Hematopoietic multipotent progenitor cell treated with erythropoietin and hydrocortisone succinate and interleukin-3 and kit ligand, for 6 days (in vitro differentiated cells): Measurements from ENCODE around the gene WDR90.

Experiments used
- DNase-seq: peaks from one replicate; pipeline ENCODE4 v3.0.0-alpha.2; 2015

Gene WDR90

DNA sequence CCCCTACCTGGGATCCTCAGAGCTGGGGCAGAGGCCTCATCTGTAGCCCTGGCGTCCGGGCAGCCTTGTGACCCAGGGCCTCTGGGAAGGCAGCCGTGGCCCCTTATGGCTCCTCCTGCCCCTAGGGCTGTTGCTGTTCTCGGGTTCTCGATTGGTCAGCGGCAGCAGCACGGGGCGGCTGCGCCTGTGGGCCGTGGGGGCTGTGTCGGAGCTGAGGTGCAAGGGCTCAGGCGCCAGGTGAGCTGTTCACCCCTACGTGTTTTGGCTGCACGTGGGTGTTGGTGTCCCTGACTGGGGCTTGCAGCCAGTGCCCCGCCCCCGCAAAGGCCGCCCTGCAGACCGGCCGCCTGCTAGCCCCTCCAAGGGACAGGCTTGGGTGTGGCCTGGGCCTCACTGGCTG is 12.9 kb downstream of the WDR90 start:
- no peak for DNase-seq

DNA sequence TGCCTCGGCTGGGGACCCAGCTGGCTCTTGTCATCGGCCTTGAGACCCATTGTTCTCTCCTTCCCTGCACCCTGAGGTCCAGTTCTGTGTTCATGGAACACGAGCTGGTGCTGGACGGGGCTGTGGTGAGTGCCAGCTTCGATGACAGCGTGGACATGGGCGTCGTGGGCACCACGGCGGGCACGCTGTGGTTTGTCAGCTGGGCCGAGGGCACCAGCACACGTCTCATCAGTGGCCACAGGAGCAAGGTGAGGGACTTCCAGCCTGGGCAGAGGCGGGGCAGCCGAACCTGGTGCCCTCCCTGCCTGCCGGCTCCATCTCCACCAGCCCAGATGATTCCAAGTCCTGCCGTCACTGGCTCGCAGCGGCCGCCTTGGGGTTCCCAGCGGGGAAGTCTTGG is 13.4 kb downstream of the WDR90 start:
- DNase-seq, result no peak

DNA sequence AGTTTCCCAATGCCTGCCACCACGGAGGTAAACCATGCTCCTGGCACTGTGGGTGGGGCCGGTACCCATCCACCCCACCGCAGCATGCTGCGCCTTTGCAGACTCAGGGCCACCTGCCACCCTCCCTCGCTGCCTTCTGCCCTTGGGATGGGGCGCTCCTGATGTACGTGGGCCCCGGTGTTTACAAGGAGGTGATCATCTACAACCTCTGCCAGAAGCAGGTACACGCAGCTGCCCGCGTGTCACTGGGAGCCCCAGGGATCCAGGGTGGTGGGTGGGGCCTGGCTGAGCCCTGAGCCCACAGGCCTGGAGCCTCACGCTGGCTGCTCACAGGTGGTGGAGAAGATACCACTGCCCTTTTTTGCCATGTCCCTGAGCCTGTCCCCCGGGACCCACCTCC is 17.4 kb downstream of the WDR90 start:
- DNase-seq, result no peak

DNA sequence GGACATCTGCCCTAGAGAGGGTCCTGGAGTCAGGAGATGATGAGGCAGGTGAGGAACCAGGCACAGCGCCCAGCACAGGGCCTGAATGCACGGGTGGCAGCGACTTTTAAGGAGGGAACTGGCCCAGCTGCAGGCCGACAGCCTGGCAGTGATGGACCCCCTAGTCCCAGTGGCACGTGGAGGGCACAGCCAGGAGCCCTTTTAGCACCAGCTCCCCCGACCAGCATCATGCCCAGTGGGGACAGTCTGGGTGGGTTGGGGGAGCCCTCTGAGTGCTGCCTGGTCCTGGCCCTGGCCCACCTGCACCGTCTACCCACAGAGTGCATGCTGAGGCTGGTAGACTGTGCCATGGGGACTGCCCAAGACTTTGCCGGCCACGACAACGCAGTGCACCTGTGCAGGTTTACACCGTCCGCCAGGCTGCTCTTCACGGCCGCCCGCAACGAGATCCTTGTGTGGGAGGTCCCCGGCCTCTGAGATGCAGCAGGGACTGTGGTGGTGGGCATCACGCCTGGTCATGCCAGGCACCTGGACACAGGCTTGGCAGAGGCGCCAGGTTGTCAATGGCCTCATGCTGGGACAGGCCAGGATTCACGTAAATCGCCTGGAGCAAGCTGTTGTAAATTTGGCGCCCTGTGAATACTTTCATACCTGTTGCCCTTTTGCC is 18.1 kb downstream of the WDR90 start:
- DNase-seq, result no peak

DNA sequence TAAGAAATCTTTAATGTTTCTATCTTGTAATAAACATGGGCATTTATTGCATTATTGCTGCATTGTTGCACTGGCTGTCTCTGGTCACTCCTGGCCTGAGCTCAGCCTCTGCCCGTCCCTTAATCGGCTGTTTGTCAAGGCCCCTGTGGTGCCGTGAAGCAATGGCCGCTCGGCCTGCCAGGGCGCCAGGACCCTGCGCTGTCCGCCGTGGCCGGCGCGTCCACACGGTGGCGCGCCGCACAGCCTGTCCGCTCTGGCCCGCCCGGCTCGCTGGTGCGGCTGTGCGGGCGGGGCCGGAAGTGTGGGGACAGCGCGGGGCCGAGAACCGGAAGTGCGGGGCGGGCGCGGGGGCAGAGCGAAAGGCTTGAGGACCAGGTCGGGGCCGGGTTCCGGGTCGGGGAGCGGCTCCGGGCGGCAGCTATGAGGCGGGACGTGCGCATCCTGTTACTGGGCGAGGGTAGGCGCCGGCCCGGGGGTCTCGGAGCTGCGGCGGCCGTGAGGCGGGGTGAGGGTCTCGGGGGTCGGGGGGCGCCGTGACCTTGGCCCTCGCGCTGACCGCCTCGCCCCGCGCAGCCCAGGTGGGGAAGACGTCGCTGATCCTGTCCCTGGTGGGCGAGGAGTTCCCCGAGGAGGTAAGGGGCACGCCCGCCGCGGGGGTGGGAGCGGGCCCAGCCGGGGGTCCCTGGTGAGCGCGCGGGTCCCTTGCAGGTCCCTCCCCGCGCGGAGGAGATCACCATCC is 18.8 kb downstream of the WDR90 start, which contains the start of gene RHOT2:
Gene RHOT2, plus strand, starts transcription at position 353 of the 739 bp plus-strand sequence. Its CDS starts 68 bp downstream, at position 421.
- DNase-seq, result peak; percentile 96

DNA sequence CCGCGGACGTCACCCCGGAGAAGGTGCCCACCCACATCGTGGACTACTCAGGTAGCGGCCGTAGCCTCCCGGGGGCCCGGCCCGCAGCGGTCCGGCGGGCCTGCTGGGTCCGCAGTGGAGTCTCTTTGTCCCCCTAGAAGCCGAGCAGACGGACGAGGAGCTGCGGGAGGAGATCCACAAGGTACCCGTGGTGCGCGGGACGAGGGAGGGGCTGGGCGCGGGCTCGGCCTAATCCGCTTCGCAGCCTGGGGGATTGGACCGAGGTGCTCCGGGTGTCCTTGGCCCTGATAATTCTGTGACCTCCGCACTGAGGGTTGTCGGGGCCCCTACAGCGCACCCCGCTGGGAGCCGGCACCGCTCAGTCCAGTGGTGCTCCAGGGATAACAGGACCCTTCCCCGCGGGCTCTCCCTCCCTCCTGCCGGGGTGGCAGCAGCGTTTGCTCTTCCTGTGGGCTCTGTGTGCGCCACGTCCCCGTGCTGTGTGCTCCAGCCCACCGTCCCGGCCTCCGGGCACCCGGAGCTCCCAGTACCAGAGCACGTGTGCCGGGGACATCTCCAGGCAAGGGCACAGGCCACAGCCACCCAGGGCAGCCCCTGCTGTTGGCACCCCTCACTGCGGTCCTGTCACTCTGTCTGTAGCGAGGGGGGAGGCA is 19.5 kb downstream of the WDR90 start:
- DNase-seq, result peak; percentile 49

DNA sequence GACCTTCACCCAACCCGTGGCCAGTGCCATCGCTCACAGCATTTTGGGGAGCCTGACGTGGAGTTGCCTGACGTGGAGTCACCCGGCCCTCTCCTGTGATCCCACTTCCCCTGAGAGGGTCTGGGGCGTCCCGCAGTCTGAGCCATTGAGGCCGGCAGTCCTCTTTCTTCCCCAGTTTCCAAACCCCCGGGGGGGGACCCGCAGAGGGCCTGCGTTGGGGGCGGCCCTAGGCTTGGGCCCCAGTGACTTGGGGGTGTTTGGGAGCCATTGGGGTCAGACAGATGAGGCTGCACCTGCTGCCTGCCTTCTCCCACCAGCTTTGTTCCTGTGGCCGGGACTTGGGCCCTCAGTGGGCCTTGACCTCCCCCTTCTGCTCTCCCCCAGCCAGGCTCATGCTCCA is 20.5 kb downstream of the WDR90 start:
- no peak for DNase-seq

DNA sequence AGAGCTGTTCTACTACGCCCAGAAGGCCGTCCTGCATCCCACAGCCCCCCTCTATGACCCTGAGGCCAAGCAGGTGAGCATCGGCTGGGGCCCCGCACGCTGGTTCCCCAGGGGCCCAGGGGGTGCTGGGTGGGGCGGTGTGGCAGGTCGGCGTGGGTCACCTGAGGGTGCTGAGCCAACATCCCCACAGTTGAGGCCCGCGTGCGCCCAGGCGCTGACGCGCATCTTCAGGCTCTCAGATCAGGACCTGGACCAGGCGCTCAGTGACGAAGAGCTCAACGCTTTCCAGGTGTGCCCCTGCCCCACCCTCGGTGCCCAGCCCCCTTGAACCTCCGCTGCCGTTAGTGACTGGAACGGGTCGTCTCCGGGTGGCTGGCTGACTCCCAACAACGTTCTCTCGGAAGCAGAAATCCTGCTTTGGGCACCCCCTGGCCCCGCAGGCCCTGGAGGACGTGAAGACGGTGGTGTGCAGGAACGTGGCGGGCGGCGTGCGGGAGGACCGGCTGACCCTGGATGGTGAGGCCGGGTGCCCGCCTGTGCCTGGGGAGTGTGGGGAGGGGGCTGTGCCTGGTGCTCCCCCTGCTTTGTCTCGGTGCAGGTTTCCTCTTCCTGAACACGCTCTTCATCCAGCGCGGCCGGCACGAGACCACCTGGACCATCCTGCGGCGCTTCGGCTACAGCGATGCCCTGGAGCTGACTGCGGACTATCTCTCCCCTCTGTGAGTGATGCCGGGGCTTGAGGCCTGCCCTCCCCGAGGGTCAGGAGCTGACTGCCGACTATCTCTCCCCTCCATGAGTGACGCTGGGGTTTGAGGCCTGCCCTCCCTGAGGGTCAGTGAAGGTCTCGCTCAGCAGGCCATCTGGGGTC is 21.6 kb downstream of the WDR90 start:
- no peak for DNase-seq

DNA sequence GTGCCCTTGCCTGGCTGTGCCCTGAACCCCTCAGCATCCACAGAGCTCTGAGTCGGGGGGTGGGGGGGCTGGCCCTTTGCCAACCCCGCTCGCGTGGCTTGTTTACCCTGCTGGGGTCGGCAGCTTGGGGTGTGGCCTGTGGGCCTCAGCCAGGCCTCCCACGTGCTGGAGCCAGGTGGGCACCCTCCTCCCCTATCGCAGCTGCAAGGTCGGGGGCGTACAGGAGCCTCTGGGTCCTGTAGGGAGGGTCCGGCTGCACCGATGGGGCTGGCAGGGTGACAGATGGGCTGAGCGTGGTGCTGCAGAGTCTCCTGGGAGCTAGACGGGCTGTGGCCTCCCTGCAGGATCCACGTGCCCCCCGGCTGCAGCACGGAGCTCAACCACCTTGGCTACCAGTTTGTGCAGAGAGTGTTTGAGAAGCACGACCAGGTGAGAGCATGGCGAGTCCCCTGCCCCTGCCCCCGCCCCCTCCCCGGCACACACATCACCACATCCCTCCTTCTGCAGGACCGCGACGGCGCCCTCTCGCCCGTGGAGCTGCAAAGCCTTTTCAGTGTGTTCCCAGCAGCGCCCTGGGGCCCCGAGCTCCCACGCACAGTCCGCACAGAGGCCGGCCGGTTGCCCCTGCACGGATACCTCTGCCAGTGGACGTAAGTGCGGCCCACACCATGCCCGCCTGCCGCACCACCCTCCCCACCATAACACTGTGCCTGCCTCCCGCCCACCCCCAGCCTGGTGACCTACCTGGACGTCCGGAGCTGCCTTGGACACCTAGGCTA is 22.4 kb downstream of the WDR90 start:
- no peak for DNase-seq

DNA sequence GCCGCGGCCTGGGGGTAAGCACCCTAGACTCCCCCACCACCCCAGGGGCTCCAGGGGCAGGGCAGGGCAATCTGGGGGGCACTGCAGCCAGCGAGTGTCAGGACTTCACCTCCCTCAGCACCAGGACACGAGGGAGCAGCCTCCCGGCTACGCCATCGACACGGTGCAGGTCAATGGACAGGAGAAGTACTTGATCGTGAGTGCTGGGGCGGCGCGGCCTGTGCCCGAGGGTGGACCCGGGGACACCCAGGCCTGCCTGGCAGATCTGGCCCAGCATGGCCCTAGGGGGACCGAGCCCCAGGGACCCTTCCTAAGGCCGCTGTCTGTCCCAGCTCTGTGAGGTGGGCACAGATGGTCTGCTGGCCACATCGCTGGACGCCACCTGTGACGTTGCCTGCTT is 23.2 kb downstream of the WDR90 start:
- DNase-seq, result no peak

DNA sequence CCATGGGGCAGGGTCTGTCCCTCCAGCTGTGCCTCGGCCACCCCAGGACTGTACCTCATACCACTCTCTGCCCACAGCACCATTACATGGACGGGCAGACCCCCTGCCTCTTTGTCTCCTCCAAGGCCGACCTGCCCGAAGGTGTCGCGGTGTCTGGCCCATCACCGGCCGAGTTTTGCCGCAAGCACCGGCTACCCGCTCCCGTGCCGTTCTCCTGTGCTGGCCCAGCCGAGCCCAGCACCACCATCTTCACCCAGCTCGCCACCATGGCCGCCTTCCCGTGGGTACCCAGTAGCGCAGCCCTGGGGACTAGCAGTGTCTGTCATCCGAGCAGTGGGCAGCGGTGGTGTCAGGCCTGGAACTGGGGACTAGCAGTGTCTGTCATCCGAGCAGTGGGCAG is 23.7 kb downstream of the WDR90 start:
- DNase-seq, result no peak

DNA sequence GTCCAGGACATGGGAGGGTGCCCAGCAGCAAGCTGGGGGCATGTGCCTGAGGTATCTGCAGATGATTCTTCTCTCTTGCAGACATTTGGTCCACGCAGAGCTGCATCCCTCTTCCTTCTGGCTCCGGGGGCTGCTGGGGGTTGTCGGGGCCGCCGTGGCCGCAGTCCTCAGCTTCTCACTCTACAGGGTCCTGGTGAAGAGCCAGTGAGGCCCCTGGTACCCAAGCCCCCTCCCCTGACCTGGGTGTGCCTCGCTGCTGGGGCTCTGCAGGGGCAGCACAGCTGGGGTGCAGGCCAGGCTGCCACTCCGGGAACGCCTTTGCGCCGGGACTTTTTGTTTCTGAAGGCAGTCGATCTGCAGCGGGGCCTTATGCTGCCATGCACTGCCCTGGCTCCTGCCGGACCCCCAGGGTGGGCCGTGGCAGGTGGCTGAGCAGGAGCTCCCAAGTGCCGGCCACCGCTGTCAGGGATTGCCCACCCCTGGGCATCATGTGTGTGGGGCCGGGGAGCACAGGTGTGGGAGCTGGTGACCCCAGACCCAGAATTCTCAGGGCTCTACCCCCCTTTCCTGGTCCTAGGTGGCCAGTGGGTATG is 24.3 kb downstream of the WDR90 start:
- DNase-seq, result no peak

DNA sequence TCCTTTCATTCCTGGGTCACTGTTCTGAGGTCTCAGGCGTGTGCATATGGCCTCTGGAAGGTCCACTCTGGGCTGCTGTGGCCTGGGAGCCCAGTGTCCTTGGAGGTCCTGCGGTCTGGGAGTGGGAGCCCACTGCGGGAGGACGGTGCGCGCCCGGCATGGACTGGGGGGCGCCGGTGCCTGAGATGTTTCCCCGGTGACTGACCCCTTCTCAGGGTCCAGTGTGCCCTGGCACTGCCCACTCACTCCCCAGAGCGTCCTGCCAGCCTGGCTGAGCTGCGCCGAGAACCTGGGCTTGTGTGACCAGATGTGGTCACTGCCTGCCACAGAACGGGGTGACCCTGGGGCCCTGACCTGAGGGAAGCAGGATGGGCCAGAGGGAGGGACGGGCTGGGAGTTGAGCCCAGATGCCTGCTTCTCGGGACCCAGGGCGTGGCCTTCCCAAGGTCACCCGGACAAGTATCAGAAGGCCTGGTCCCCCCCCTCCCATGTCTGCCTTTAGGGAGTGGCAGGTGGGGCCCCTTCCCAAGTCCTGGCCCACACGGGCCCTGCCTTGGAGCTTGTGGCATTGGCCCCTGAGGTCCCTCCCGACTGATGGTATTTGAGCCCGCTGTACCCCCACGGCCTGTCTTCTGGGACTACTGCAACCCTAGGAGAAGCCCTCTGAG is 25.2 kb downstream of the WDR90 start:
- no peak for DNase-seq

DNA sequence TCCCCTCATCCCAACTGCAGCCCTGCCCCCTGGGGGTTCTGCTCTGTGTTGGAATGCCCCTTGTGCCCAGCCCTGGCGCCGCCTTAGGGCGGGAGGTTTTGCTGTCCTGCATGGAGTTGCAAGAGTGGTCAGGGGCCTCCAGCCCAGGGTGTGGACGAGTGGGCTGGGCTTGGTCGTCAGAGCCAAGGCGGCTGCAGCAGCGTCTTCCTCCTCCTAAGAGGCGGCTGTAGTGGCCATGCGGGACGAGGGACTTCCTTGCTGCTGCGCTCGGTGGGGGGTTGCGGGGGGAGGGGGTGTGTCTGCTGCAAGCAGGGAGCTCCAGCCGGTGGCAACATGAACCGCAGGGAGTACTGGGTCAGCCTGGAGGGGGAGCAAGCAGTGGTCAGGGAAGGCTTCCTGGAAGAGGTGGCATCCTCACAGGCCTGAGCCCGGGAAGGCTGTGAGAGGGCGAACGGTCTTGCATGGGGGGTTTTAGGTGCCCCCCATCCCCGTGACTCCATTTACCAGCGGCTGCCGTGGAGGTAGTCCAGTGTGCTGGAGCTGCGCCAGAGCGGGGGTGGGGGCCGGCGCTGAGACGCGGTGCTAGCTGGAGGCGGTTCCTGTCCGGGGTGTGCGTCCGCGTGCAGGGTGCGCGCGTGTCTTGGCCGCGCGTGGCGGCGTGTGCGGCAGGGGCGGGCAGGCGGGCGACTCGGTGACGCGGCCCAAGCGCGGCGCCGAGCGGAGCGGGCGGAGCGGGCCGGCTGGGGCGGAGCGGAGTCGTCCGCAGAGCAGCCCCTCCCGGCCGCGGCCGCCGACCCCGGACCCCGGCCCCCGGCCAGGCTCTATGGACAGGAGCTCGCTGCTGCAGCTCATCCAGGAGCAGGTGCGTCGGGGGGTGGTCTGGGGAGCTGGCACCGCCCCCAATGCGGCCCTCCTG is 26.1 kb downstream of the WDR90 start, which contains the start of gene RHBDL1:
Gene RHBDL1, plus strand, starts transcription at position 704 of the 916 bp plus-strand sequence. Its CDS starts 120 bp downstream, at position 824.
- peak; percentile 47 for DNase-seq

DNA sequence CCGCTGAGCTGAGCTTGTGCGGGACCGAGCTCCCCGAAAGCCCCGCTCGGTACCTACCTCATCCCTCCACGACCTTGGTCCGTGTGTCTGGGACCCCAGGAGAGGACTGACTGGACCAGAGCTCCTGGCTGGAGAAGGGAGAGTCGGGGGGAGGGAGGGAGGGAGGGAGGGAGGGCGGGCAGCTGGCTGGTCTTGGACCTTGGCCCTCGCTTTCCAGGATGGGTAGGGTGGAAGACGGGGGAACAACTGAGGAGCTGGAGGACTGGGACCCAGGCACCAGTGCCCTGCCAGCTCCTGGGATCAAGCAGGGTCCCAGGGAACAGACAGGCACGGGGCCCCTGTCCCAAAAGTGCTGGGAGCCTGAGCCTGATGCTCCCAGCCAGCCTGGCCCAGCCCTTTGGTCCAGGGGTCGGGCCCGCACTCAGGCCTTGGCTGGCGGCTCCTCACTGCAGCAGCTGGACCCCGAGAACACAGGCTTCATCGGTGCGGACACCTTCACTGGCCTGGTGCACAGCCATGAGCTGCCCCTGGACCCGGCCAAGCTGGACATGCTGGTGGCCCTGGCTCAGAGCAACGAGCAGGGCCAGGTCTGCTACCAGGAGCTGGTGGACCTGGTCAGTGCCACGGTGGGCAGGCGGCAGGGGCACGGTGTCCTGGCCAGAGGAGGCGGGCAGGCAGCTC is 26.9 kb downstream of the WDR90 start:
- DNase-seq, result no peak

DNA sequence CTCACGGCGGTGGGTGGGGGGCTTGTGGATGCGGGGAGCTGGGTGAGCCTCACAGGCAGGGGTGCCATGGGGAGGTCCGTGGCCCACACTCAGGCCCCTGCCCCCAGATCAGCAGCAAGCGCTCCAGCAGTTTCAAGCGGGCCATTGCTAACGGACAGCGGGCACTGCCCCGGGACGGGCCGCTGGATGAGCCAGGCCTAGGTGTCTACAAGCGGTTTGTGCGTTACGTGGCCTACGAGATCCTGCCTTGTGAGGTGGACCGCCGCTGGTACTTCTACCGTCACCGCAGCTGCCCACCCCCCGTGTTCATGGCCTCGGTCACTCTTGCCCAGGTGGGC is 27.4 kb downstream of the WDR90 start:
- no peak for DNase-seq

DNA sequence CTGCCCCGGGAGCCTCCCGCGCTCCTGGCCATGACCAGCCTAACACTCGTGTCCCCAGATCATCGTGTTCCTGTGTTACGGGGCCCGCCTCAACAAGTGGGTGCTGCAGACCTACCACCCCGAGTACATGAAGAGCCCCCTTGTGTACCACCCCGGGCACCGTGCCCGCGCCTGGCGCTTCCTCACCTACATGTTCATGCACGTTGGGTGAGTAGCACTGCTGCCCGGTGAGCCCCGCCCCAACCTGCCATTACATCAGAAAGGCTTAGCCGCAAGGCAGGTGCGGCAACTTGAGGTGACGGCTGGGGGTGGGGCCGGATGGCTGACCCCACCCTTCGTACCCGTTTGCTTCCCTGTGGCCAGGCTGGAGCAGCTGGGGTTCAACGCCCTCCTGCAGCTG is 27.7 kb downstream of the WDR90 start:
- DNase-seq, result no peak

DNA sequence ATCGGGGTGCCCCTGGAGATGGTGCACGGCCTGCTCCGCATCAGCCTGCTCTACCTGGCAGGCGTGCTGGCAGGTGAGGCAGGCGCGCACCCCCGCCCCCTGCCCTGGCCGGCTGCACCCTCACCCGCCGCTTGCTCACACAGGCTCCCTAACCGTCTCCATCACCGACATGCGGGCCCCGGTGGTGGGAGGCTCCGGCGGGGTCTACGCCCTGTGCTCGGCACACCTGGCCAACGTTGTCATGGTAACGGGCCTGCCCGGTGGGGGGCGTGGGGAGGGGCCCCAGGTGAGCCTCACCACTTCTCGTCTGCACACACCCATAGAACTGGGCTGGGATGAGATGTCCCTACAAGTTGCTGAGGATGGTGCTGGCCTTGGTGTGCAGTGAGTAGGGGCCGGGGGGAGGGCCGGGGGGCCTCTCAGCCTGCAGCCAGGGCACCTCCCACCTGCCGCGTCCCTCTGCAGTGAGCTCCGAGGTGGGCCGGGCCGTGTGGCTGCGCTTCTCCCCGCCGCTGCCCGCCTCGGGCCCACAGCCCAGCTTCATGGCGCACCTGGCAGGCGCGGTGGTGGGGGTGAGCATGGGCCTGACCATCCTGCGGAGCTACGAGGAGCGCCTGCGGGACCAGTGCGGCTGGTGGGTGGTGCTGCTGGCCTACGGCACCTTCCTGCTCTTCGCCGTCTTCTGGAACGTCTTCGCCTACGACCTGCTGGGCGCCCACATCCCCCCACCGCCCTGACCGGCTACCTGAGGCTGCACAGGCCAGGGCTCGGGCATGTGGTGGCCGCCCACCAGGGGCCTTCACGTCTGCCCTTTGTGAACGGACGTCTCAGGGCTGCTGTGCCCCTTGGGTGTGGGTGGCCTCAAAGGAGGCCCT is 28.4 kb downstream of the WDR90 start:
- DNase-seq, result no peak
